ENCODE data around the gene PRKAR2B.

PRKAR2B gene

DNA sequence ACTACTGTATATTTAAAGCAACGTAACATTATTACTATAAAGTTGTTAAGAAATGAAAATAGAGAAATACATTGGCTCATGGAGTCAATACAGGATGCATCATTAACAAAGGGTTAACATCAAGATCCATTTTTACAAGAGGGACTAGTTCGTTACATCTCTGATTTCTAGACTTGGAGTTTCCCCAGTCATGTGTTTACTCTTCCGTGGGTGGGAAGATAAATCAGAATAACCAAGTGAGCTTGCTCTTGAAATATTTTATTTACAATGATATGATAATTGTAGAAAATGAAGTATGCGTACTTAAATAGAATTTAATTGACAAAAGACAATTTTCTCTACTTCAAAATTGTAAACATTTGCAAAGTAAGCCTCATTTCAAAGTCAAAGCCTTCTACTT lies 1.0 kb upstream of the PRKAR2B start:
- TF ChIP-seq, protein P1, sequence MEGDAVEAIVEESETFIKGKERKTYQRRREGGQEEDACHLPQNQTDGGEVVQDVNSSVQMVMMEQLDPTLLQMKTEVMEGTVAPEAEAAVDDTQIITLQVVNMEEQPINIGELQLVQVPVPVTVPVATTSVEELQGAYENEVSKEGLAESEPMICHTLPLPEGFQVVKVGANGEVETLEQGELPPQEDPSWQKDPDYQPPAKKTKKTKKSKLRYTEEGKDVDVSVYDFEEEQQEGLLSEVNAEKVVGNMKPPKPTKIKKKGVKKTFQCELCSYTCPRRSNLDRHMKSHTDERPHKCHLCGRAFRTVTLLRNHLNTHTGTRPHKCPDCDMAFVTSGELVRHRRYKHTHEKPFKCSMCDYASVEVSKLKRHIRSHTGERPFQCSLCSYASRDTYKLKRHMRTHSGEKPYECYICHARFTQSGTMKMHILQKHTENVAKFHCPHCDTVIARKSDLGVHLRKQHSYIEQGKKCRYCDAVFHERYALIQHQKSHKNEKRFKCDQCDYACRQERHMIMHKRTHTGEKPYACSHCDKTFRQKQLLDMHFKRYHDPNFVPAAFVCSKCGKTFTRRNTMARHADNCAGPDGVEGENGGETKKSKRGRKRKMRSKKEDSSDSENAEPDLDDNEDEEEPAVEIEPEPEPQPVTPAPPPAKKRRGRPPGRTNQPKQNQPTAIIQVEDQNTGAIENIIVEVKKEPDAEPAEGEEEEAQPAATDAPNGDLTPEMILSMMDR (conservative IDR thresholded peaks at IDR 0.05; ENCODE audit: low read length): no peak
- DNase-seq (ENCODE audit: low read depth): no peak
- no peak overlapping the region for H3K4me3 ChIP-seq (ENCODE audit: low read length)

DNA sequence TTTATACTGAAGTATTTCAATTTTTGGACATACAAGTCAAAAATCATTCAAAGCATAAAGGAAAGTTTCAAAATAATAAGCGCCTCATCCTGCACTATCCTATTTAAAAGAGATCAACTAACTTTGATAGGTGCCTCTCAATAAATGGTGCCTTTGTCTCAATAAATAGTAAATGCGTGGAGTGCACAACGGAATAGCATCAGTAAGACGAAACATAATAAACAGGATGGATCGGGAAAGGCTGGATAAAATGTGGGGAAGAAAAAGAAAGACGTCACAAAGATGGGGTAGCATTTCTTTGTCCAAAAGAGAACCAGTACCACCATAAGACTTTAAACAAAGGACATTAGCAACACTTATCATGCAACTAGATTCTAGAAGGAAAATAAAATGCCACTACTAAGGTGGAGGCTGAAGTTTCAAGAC lies 571 bp upstream of the PRKAR2B start:
- peak overlapping the region; percentile 56 for H3K4me3 ChIP-seq (ENCODE audit: low read length)

DNA sequence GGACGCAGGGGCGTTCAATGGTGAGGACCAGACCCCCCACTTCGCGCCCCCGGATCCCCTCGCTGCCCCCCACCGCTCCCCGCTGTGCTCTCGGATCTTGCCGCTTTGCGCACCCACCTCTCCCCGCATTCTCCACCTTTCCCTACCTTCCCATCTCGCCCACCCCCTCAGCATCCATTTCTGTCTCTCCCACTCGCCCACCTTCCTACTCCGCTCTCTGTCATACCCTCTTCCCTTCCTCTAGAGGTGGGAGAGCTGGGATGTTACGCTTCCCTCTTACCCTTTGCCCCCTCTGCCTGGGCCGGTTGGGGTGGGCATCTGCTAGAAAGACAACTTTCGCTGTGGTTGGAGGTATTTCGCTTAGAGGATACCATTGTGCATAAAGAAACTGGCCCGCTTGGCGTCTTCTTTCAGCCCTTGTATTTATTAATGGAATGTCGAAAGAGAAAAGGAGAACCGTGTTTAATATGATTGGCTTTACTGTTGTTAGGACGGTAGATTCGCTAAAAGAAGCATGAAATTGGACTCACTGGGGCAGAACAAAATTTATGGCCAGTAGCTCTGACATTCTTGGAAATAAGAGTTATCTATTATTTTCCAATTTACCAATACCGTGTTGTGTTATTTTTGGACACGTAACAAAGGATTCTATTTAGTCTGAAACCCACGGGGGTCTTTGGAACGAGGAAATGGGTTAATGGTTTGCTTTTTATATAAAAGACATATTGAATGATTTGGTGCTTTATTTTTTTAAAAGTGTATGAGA lies 873 bp downstream of the PRKAR2B start:
- DNase-seq (ENCODE audit: low read depth): no peak
- TF ChIP-seq, protein P1 (conservative IDR thresholded peaks at IDR 0.05; ENCODE audit: low read length): no peak
- peak overlapping the region; percentile 71 for H3K4me3 ChIP-seq (ENCODE audit: low read length)

More for the DNA sequence above, 571 bp upstream of the PRKAR2B start:
- TF ChIP-seq, protein P1 (conservative IDR thresholded peaks at IDR 0.05; ENCODE audit: low read length): no peak
- no peak for DNase-seq (ENCODE audit: low read depth)

DNA sequence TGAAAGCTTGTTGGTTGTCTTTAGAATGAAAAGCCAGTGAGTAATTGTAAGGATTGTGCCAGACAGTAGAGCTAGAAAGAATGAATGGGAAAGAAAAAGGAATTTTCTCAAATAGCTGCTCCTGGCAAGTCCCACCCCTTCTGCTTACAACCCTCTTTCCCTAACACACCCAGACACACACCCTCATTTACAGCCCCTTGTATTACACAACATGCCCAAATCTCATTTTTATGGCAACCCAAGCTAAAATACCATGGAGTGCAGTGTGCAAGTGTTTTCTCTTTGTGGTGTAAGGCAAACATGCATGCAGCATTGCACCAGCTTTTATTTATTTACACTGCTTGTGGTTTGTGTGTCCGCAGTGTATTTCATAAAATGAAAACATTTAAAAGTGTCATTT lies 1.5 kb downstream of the PRKAR2B start:
- peak; percentile 91 for DNase-seq (ENCODE audit: low read depth)
- TF ChIP-seq, protein P1 (conservative IDR thresholded peaks at IDR 0.05; ENCODE audit: low read length): no peak
- no peak overlapping the region for H3K4me3 ChIP-seq (ENCODE audit: low read length)

DNA sequence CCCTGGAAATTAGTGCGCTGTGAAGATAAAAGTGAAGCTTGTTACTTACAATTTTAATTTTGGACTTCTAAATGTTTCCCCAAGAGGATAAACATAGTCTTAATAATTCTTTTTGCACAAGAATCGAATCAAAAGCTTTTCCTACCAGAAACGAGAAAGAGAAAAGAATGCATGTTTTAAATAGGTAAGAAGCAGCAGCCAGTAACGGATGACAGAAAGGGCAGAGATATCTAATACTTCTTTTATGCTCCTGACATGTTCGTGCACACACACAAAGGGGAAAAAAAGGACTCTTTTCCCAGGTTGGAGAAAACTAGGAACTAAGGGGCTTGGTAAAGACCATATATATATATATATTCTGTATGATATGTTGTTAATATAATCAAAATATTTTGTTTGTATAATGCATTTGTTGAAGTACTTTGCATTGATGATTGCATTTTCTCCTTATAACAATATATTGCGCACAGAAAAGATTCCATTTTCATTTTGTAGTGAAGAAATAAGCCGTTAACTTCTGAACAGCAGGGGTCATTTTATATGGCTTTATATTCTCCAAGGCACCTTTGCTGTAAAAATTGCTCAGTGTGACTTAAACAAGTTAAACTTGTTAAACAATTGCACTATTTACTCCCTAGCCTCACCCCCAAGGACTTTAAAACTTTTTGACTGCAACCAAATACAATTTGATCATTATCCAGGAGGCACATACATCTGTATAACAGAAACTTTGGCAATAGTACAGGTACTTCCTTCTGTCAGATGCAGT lies 2.2 kb downstream of the PRKAR2B start:
- DNase-seq (ENCODE audit: low read depth): no peak
- TF ChIP-seq, protein P1 (conservative IDR thresholded peaks at IDR 0.05; ENCODE audit: low read length): no peak
- no peak overlapping the region for H3K4me3 ChIP-seq (ENCODE audit: low read length)

DNA sequence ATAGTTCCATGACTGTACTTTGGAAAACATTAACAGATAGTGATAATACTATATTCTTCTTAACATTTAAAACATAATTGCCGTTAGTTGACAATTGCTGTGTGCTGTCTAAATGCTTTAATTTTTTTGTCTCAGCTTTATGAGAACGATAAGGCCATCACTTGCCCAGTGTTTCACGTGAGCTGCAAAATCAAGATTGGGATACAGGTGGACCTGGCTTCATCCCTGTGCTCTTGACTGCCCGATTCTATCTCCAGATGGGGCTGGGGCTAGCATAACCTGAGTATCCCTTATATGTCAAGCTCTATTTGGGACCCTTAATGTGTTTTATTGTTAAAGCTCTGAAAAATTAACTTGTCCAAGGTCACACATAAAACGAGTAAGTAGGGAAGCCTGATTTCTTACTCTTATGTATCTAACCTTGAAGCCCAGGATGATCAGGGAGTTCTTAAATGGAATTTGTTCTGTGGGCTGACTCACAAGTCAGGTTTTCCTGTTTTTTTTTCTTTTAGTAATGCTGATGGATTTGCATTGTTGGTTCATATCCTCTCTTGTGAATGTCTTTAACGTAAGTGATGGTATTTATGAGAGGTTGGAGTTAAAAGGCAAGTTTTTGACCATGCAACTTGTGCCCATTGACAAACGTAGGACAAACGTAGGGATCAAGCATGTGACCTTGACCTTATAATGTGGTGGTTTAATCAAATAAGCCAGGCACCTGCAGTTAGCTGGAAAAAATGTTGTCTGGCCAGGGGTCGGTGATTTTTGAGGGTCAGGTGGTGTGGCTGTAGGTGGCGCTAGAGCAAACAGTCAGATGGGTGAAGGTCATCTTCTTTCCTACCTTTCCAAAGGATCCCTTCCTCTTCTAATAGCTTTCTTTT lies 3.6 kb downstream of the PRKAR2B start:
- TF ChIP-seq, protein P1 (conservative IDR thresholded peaks at IDR 0.05; ENCODE audit: low read length): no peak
- DNase-seq (ENCODE audit: low read depth): peak; percentile 14
- no peak overlapping the region for H3K4me3 ChIP-seq (ENCODE audit: low read length)

Data from AG10803 (cell line).